Astrocyte (in vitro differentiated cells and primary cell): ENCODE data around the gene ETS1.

Experiments
- CTCF ChIP-seq: IDR thresholded peaks from 2 replicates; pipeline ENCODE4 v1.5.1; 2011; ENCODE audit warnings: low read depth, mild to moderate bottlenecking, inconsistent platforms, low read length, moderate library complexity; ENCODE audit not compliant: insufficient read depth
- EZH2 ChIP-seq: IDR thresholded peaks from 2 replicates; pipeline ENCODE4 v1.6.1; 2012; ENCODE audit warnings: mild to moderate bottlenecking, low read length, inconsistent platforms; ENCODE audit not compliant: insufficient read depth

- TF ChIP-seq CTCF (no peak), EZH2 (no peak)
Observed at GRCh38 chr11:128468111-128468510, 119.2 kb downstream of the ETS1 start.
